ENCODE data around the gene MAD1L1.

Gene MAD1L1

GRCh38 chr7:1914743-1915142, 318.0 kb downstream of the MAD1L1 start:
- Histone ChIP-seq H3K9ac (ENCODE audit: low read length) (no peak overlapping the region), H3K79me2 (ENCODE audit: insufficient read depth, low read length) (no peaks in the 10 kb centered on the region), H3F3A (ENCODE audit: insufficient read depth) (no peaks in the 10 kb centered on the region), H3K9me2 (replicated peaks; ENCODE audit: insufficient read depth, low read length) (no peaks in the 10 kb centered on the region), H3K27ac (ENCODE audit: low read depth, low read length) (no peak overlapping the region), H3K4me3 (ENCODE audit: insufficient read depth, low read length, poor library complexity, severe bottlenecking) (no peak overlapping the region), H3K4me2 (ENCODE audit: low read depth, low read length, poor library complexity, severe bottlenecking) (no peak overlapping the region), H2AFZ (ENCODE audit: low read depth, low read length, severe bottlenecking) (no peak overlapping the region), H3K36me3 (ENCODE audit: low read length) (no peaks in the 10 kb centered on the region), H3K27me3 (ENCODE audit: low read length) (no peaks in the 10 kb centered on the region), H4K20me1 (ENCODE audit: low read depth, low read length) (no peaks in the 10 kb centered on the region), H3K9me3 (ENCODE audit: insufficient read depth, low read length) (no peaks in the 10 kb centered on the region)
- TF ChIP-seq EZH2phosphoT487 (conservative IDR thresholded peaks at IDR 0.05; ENCODE audit: low read length), result no peak
- TF ChIP-seq CTCF (IDR thresholded peaks at IDR 0.05; ENCODE audit: insufficient read depth, low read length, poor library complexity, severe bottlenecking), result no peak

DNA sequence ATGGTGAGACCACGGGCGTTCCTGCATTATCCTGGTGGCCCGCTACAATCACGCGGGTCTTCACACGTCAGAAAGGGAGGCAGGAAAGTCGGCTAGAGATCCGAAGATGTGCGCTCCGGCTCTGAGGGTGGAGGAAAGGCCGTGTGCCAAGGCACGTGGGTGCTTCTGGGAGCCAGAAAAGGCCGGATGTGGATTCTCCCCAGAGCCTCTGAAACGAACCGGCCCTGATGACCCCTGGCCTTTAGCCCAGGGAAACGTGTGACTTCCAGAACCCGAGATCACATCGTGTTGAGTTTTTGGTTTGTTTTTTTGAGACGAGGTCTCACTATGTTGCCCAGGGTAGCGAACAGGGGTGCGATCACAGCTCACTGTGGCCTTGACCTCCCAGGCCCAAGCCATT, 318.4 kb downstream of the MAD1L1 start:
- Histone ChIP-seq H3K79me2 (ENCODE audit: insufficient read depth, low read length) (no peaks in the 10 kb centered on the region), H3K4me2 (ENCODE audit: low read depth, low read length, poor library complexity, severe bottlenecking) (no peak overlapping the region), H3K4me3 (ENCODE audit: insufficient read depth, low read length, poor library complexity, severe bottlenecking) (no peak overlapping the region), H3K36me3 (ENCODE audit: low read length) (no peaks in the 10 kb centered on the region), H2AFZ (ENCODE audit: low read depth, low read length, severe bottlenecking) (no peak overlapping the region), H3K9ac (ENCODE audit: low read length) (no peak overlapping the region), H4K20me1 (ENCODE audit: low read depth, low read length) (no peaks in the 10 kb centered on the region), H3K9me2 (replicated peaks; ENCODE audit: insufficient read depth, low read length) (no peaks in the 10 kb centered on the region), H3K9me3 (ENCODE audit: insufficient read depth, low read length) (no peaks in the 10 kb centered on the region), H3K27me3 (ENCODE audit: low read length) (no peaks in the 10 kb centered on the region), H3K27ac (ENCODE audit: low read depth, low read length) (no peak overlapping the region), H3F3A (ENCODE audit: insufficient read depth) (no peaks in the 10 kb centered on the region)
- TF ChIP-seq CTCF (IDR thresholded peaks at IDR 0.05; ENCODE audit: insufficient read depth, low read length, poor library complexity, severe bottlenecking) (no peak), EZH2phosphoT487 (conservative IDR thresholded peaks at IDR 0.05; ENCODE audit: low read length) (no peak)

DNA sequence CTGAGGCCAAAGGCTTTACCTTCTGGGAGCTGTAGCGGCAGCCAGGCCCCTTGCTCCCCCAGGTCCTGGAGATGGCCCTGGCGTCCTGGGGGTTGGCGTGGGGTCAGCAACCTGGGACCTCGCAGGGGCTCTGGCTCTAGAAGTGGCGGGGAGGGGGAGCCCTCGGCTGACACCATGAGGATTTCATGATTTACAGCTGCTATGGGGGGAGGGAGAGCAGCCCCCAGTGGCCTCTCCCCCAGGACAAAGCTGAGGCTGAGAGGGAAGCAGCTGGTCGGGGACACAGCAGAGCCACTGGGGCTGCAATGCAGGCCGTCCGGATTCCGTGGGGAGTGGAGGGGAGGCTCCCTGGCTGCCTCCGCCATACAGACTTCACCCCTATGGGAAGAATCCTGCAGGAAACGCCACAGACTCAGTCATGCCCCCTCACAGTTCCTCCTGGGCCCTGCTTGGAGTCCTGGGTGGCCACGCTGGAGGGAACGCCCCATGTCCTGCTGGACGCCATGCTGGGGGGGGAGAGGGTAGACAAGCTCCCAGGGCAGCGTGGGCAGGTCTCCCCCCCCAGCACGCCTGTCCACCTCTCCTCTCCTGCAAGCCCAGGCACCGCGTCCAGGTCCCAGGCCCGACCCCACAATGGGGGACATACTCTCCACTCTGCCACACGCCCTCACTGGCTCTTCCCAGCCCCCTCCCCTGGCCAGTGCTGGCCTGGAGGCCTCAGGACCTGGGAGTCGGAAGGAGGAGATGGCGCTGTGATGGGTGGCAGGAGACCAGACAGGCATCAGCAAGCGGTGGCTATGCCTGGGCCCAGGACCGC, 319.1 kb downstream of the MAD1L1 start:
- no peak for TF ChIP-seq EZH2phosphoT487 (conservative IDR thresholded peaks at IDR 0.05; ENCODE audit: low read length)
- no peak for TF ChIP-seq CTCF (IDR thresholded peaks at IDR 0.05; ENCODE audit: insufficient read depth, low read length, poor library complexity, severe bottlenecking)
- Histone ChIP-seq H4K20me1 (ENCODE audit: low read depth, low read length) (no peaks in the 10 kb centered on the region), H3K9ac (ENCODE audit: low read length) (no peak overlapping the region), H3K9me2 (replicated peaks; ENCODE audit: insufficient read depth, low read length) (no peaks in the 10 kb centered on the region), H3K9me3 (ENCODE audit: insufficient read depth, low read length) (no peaks in the 10 kb centered on the region), H2AFZ (ENCODE audit: low read depth, low read length, severe bottlenecking) (no peak overlapping the region), H3F3A (ENCODE audit: insufficient read depth) (no peaks in the 10 kb centered on the region), H3K27ac (ENCODE audit: low read depth, low read length) (no peak overlapping the region), H3K4me3 (ENCODE audit: insufficient read depth, low read length, poor library complexity, severe bottlenecking) (no peak overlapping the region), H3K27me3 (ENCODE audit: low read length) (no peaks in the 10 kb centered on the region), H3K36me3 (ENCODE audit: low read length) (no peaks in the 10 kb centered on the region), H3K4me2 (ENCODE audit: low read depth, low read length, poor library complexity, severe bottlenecking) (no peak overlapping the region), H3K79me2 (ENCODE audit: insufficient read depth, low read length) (no peaks in the 10 kb centered on the region)
